Bone marrow (tissue), 2 donors: ENCODE results near the gene CD200.

Source experiments
- DNase-seq, 2 donors: peaks; one replicate each; lab custom pipeline; 2025; lab: John Stamatoyannopoulos, UW

The CD200 gene

DNA sequence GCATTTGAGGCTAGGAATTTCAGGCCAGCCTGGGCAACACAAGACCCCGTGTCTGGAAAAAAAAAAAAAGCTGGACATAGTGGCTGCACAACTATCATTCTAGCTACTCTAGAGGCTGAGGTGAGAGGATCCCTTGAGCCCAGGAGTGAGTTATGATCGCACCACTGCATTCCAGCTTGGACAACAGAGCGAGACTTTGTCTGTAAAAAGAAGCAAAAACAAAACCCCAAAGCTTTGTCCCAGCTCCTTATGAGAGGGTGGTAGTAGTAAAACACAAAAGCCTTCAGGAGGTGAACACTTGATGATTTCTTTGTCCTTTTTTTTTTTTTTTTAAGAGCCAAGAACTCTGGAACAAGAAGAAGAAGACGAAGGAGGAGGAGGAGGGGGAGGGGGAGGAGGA lies 1.1 kb upstream of the CD200 start:
- DNase-seq: no peak

DNA sequence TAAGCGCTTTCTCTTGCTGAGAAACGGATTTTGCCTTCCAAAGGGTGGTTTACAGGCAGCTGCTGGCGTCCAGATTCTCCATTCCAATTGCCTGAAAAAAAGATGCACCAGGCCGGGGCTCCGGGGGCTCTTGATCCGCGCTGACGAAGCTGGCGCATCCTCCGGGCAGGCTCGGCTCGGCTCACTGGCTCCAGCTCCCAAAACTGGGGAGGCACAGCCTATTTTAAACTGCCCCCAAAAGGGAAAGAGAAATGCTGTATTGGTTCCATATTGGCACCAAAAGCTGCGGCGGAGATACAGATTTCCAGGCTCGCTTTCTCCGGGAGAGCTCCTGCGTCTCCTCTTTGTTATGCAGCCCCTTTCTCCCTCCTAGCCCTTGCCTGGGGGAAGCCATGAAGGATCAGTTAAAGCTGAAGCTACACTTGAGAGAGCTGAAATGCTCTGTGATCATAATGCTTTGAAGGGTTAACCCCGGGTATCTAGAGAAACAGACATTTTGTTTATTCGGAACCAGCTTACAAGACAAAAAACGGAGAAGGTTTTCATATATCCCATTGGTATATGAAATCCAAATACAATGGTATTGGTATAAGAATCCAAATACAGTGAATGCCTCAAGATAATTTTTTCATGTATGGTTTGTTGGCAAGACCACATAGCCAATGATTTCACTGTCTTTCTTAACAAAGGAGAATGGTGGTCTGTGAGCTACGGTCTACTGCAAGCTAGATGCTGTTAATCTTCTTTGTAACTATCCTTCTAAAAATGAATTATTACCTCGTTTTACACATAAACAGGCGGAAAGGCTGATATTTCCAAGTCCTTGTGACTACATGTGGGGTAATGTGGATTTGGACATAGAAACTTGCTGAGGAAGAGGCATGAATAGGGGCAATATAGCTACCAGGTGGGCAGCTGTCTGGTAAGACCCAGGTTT lies 693 bp downstream of the CD200 start:
- peak in 1 of 2 donors; percentile 56 for DNase-seq

DNA sequence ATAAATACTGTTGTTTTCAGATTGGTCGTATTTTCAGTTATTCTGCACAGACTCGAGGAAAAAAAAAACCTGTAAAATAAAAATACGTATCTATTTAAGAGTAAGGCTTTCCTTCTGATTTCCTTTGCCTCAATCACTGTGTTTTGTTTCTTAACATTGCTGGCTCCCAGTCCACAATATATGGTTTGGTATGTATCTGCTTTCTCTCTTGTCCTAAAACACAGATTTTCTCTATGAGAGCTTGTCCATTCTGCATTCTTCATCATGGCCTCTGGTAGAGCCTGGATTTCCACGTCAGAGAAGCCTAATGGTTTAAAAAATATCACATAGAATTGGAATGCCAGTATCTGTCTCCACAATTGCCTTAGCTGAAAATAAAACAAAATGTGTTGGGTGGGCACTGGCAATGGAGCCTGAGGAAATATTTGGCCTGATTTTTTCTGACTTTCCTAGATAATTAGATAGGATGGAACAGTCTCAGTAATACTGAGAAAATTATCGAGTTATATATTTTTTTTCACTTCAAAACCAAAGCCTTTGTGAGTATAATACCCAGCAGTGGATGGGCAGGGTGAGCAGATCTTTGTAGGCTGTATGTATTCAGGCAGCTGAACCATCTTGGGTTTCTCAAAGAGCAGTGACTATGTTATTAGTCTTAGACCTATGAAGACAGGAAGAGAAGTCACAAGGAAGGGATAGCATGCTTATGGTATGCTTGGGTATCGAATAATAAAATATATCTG lies 1.9 kb downstream of the CD200 start:
- DNase-seq: no peak

DNA sequence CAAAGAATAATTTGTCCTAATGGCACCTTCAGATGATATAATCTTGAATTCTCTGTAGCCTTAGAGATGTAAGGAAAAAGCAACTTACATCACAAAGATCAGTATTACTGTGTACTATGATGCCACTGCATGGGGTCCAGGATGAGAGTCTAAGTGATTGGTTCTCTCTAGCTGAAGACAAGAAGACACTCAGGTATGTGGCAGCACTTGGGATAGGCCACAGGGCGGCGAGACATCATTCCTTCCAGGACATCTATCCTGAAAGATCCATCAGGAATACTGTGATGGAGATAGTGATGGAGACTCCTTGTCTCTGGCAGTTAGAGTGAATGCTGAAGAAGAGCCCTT lies 2.5 kb downstream of the CD200 start:
- DNase-seq: no peak

DNA sequence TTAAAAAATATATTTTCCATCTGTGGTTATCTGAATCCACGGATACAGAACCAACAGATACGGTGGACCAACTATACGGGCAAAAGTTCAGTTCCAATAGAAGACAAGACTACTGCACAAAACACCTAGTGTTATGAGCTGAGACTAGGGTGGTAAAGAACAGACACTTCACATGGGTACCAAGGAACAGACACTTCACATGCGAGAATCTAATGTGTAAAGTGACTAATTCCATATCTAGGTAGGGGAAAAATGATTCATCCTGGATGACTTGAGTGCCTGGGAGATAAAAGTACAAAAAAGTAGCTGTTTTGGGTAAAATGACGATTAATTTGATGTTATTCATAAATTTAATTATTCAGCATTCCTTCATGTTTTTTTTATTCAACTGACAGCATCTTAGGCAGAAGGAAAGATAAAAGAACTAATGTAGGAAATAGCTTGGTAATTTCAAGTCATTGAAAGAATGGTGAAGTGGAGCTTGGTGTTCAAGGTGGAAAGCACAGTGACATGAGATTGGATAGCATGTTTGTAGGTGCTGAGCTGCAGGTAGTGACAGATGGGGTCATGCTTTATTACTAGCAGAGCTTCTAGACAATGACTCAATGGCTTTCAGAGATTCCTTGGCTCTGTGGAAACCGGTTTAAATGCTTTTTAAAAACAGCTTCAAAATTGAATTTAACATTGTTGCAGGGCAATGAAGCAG lies 5.2 kb downstream of the CD200 start:
- DNase-seq: no peak

DNA sequence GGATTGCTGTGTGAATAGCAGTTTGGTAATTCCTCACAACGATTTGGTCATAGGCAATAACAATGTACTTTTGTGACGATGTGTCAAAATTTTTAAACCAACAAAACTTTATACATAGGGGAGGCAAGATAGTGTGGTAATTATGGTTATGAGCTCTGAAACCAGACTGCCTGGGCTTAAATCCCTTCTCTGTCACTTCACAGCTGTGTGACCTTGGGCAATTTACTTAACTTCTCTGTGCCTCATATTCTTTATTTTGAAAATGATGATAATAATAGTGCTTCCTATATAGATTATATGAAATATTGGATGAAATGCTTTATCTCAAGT lies 5.7 kb downstream of the CD200 start:
- no peak for DNase-seq

DNA sequence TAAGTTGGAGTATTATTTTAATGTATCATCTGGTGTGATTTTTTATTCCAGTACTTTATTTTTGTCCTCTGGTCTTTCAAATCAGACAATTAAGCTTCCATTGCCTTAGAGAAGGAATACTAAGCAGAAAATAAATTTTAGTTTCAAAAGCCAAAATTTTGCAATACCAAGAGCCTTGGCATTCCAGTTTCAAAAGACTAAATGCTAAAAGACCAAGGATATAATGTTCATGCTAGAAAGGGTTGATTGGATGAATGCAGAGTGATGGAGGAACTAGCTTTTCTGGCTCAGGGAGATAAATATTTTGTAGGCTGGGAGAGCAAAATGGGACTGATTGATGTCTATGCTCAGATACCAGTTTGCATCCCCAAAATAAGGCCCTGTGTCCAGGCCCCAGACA lies 6.2 kb downstream of the CD200 start:
- no peak for DNase-seq

DNA sequence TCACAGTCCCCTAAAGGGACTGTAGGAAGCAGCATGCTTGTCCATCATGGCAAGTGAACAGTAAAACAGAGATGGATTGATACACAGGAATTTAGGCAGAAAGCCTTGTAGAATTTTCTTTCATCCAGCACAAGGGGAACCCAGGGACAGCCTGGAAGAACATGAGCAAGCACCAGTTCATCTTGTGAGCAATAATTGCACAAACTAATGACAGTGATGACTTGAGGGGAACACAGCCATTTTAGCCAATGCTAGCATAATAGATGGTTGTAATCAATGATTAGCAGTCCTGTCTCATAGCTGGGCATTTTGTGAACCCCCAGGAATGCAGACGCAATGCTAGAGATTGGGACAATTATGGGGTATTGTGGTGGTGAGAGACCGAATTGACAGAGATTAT lies 6.7 kb downstream of the CD200 start:
- DNase-seq: no peak

DNA sequence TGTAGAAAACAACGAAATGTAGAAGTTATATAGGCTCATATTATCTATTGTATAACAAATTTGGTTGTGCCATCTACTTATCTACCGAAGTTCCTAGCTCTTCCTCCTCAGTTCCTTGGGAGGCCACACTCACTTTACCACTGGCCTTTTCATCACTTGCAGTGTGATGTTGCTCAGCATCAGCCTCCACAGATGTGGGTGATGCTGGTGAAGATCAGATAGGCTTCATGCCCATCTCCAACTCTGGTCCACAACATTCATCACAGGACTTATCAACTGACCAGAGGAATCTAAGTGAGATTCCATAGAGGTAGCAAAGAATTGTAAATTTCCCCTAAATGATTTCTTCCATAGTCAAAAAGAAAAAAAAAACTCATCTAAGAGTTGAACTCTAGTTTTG lies 8.4 kb downstream of the CD200 start:
- DNase-seq: no peak

DNA sequence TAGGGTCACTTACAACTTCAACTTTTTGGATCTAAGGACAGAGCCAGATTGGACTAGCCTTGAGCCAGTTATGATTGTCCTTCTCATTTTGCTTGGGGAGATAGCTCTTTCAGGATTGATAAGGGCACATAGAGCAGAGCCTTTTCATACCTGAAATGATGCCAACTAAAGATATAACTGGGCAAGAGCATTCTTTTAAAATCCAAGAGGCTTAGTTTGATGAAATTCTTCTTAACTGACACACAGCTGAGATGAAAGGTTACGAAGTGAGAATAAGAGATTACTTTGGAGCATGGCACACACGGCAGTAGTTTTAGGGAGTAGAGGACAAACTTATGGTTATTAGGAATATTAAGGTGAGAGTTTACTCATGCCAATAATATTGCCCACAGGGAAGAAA lies 12.7 kb downstream of the CD200 start:
- no peak for DNase-seq

DNA sequence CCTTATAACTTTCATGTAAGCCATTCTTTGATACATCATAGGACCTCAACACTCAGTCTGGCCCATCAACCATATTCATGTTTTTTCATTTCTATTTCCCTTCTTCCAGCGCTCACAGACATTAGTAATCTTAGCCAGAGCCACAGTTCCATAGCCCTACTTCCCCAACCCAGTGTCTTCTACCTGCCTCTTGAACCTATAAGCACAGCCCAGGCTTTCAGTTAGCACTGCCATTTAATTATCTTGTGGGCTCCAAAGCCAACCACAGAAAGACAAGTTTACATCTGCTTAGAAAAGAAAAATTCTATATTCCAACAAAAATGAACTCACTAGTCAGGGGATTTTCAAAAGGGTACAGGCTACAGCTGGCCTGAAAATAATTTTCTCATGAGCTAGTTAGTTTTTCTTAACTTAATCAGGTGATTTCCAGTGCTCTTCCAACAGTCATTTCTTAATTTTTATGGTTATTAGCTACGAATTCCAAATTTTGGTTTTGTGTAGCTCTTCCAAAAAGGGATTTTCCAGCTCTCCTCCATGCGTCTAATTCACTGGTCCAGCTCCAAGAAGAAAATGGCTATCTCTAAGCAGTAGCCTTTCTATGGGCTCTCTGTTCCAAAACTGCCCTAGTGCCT lies 13.7 kb downstream of the CD200 start:
- DNase-seq: no peak

DNA sequence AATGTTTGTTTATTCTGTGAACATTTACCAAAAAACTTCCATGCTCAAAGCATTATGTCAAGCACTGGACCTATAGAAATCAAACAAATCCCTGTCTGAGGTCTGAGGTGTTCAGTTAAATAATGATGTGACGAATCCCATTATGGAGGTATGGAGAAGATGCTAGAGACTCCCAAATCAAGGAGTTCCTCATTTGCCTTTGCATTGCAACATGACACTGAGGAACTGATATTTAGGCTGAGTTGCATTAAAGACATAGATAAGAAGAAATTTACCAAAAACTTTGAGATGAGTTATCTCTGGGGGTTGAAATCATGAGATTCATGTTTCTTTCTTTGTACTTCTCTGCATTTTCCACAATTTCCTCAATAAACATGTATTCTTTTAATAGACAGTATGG lies 16.0 kb downstream of the CD200 start:
- DNase-seq: no peak

DNA sequence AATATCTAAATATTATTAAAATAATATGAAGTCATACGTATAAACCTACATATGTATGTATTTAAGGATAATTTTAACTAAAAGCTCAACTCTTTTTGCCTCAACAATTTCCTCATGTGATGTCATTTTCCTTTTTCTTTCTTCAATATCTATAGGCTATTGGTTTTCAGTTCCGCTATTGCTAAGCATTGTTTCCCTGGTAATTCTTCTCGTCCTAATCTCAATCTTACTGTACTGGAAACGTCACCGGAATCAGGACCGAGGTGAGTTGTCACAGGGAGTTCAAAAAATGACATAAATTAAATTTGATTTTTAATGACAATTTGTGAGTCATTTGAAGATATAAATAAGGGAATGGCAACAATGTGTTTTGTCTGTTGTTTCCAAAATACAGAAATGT lies 16.6 kb downstream of the CD200 start:
- DNase-seq: no peak

DNA sequence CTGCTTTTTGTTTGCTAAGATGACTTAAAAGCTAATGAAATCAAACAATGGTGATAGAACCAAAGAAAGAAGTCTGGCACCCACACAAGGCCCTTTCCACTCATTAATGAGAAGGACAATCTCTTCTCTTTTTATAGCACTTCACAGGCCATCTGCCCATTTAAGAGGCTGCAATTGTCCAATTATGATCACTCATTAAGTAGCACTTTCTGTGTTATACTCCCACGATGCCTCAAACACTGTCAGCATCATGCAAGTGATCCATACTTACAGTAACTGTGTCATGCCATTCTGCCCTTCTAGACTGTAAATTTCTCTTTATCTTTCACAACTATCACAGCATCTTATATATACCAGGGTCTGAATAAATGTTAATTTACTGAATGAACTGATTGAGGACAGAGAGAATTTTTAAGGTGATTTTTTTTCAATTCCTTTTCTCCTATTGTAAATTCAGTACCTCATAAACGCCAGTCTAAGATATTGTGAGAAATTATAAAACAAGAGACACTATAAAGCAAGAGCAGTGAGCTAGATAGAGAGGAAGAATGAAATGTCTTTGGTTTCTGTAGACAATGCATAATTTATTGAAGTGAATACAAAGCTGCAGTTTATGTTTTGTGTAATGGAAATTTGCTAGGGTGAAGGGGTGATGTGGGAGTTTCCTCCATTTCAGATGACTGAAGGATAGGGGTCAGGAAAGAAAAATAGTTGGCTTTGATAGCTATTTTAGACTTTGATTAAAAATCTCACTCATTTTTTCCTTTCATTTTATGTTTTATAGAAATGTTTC lies 17.3 kb downstream of the CD200 start:
- no peak for DNase-seq

DNA sequence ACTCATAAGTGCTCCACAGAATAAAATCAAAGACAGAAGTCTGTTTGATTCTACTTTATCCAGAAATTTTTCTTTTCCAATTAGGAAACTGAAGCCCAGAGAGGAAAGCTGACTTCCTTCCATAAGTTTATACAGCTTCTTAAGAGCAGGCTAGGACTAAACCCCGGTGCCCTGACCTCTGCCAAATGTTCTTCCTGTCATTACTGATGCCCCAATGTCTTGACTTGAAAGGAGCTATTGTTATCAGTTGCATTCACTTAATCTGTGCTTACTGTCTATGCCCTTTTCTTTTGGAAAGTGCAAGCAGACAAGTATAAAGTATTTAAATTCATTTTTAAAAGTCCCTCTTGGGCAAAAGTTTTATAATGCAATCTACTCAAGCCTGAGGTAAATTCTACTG lies 18.1 kb downstream of the CD200 start:
- no peak for DNase-seq

DNA sequence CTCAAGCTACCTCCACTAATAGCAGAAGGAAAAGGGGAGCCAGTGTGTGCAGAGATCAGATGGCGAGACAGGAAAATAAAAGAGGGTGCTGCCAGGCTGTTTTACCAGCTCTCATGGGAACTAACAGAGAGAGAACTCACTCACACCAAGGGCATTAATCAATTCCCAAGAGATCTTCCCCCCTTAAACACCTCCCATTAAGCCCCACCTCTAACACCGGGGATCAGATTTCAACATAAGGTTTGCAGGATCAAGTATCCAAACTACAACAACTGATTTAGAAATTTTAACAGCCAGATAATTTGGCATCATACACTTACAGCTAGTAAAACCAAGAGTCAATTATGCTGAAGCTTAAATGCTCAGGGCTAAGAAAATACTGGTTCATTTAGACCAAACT lies 18.9 kb downstream of the CD200 start:
- DNase-seq: no peak

DNA sequence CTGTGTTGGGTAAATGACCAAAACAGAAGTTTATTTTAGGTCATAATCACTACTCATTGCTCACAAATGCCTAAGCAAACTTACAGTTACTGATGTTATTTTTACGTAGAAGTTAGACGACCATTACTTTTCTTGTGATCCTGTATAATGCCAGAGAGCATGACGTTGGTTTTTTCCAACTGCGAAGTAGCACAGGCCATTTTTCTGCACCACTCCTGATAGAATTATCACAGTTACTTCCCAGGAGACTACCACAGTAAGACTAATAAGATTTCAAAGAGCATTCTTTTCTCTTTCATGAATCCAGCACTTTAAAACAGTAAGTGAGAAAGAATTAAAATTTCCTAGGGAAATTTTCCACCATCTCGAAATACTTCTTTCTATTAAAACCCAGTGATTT lies 19.8 kb downstream of the CD200 start:
- no peak for DNase-seq

DNA sequence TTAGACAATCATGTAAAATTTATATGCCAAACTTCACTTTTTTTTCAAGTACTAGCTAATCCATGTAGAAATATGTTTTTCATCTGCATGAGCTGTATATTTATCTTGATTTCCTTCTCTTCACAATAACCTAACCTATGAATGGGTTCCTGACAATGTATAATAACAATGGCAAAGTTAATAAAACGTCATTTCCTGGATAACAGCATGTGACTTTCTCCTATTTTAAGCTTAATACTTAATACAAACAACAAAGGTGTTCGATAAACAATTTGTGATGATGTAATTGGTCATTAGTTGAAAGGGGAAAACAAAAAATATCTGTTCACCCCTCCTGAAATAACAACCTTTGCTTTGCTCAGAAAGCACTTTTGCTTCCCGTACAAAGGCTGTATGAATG lies 20.4 kb downstream of the CD200 start:
- no peak for DNase-seq

DNA sequence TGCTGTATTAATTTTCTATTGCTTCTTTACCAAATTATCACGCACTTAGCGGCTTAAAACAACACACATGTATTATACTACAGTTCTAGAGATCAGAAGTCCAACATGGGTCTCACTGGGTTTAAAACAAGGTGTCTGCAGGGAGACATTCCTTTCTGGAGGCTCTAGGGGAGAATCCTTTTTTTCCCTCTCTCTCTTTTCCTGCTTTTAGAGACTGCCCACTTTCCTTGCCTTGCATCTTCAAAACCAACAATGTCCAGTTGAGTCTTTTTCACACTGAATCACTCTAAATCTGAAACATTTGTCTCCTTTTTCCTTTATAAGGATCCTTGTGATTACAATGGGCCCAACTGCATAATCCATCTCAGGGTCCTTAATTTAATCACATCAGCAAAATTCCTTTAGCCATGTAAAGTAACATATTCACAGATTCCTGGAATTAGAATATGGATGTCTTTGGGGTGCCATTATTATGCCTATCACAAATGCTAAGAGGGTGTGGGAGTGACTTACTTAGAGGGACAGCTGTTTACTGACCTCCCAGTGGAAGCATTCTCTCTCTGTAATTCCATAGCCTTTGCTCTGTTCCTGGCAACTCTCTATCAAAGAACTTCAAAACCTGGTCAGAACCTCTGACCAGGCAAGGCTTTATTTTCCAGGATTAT lies 21.8 kb downstream of the CD200 start:
- DNase-seq: no peak

DNA sequence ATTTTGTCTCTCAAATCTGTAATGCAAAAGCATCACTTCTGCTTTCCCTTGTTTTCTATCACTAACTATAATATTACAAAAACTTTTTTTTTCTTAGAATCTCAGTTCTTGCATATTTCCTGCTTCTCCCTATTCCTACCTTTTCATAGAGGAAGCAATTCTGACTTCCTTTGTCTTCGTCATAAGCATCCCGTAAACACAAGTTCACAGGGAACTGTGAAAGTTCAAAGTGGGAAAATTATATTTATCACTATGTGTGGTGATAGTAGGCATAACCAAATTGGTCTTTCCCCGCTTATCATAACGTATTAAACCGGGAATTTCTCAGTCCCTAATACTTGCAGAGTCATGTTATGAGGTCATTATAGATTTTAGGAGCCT lies 22.3 kb downstream of the CD200 start:
- no peak for DNase-seq
